IPS-18c (cell line): Measurements from ENCODE around the gene TRIM46.
"Not testable (repeated sequence)": the region's sequence is repeated elsewhere in the genome, so short reads cannot be mapped to it uniquely, and the experiment has no call there.

Source experiments
- H3K4me3 ChIP-seq: 2 replicates; pipeline ENCODE4 v1.7.0; 2013; ENCODE audit warnings: low read depth, mild to moderate bottlenecking, low read length, moderate library complexity; ENCODE audit not compliant: insufficient read depth
- H3K9me3 ChIP-seq: one replicate; pipeline ENCODE4 v1.6.1; 2013; ENCODE audit warnings: mild to moderate bottlenecking, low read length, moderate library complexity; ENCODE audit not compliant: control insufficient read depth, insufficient read depth

Gene TRIM46

DNA sequence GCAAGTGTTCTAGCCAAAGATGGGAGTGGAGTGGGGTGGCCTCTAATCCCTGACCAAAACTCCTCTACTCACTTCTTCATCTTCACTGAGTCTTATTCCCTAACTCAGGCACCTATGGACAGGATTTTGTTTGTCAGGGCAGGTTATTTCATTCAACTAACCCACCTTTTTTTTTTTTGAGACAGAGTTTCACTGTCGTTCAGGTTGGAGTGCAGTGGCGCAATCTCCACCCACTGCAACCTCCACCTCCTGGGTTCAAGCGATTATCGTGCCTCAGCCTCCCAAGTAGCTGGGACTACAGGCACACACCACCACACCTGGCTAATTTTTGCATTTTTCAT lies 5.6 kb upstream of the TRIM46 start:
- not testable (repeated sequence) for H3K9me3 ChIP-seq, H3K4me3 ChIP-seq

- no peaks in the 10 kb centered on the region for H3K9me3 ChIP-seq
- no peak overlapping the region for H3K4me3 ChIP-seq
These were observed 5.0 kb upstream of the TRIM46 start for GRCh38 chr1:155168456-155169210.

GRCh38 chr1:155169541-155169940 lies 4.1 kb upstream of the TRIM46 start:
- Histone ChIP-seq H3K4me3 (no peak overlapping the region), H3K9me3 (no peaks in the 10 kb centered on the region)

DNA sequence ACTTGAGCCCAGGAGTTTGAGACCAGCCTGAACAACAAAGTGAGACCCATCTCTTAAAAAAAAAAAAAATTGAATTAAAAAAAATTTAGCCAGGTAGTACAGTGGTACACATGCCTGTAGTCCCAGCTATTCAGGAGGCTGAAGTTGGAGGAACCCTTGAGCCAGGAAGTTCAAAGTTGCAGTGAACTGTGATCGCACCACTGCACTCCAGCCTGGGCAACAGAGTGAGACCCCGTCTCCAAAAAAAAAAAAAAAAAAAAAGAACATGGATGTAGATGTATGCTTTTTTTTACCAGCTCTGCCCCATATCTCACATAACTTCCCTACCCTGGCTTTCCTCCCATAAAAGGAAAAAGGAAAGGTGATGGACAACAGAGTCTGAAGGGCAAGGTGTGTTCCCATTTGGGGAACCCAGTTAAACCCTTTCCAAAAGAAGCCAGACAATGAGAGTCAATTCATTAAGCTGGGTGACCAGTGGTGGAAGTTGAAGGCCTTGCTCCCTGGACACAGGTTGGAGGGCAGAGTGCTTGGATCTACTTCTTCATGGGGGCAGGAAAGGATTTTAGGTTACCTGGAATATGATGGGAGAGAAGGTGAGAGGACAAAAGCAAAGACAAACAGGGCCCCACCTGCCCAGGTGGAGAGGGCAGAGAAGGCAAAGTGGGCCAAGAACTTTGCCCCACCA lies 3.4 kb upstream of the TRIM46 start:
- Histone ChIP-seq H3K4me3 (no peak overlapping the region), H3K9me3 (no peaks in the 10 kb centered on the region)

DNA sequence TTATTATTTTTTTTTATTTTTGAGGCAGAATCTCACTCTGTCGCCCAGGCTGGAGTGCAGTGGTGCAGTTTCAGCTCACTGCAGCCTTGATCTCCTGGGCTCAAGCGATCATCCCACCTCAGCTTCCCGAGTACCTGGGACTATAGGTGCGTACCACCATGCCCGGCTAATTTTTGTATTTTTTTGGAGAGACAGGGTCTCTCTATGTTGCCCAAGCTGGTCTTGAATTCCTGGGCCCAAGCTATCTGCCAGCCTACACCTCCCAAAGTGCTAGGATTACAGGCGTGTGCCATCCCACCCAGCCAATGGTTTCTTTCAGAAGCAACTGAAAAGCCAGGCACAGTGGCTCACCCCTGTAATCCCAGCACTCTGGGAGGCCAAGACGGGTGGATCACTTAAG lies 2.8 kb upstream of the TRIM46 start:
- H3K9me3 ChIP-seq, result no peaks in the 10 kb centered on the region
- H3K4me3 ChIP-seq, result no peak overlapping the region

DNA sequence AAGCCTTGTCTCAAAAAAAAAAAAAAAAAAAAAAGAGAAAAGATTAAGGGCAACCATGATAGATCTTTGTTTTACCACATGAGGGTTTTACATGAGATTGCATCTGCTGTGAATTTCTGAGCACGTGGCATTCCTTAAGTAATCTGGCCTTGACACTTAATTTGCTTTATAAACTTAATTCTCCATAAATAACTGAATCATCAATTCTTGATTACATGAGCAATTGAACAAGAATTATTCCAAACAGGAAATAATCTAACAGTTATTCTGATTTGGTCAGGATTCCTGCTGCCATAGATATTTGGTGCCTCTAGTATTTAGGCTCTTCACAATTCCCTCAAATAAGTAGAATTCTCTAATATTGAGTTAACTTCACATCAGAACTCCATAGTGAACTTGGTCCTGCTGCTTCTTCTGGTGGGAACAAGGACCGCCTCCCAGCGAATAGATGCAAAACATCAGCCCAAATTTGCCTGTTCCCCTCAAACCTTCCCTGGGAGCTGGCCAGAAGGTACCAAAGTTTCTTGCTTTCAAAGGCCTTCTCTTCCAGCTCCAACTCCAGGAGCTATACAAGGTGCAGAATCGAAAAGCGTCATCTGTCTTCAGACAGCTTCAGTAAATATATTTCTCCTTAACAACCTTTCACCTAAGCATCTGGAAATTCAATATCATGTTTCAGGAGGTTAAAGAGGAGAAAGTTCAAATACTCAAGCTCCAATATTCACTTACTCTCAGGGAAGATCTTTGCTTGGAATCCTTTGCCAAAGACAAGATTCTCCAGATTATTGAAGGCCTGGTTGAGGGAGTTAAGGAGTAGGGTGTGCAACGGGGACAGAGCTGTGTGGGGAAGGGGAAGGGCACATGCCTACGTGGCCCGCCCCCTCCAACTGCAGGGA lies 1.6 kb upstream of the TRIM46 start:
- H3K9me3 ChIP-seq, result no peaks in the 10 kb centered on the region
- peak overlapping the region; percentile 64 for H3K4me3 ChIP-seq

GRCh38 chr1:155172732-155173477 lies 744 bp upstream of the TRIM46 start, which contains the start of gene KRTCAP2:
Gene KRTCAP2, minus strand, starts transcription at chr1:155173304. Its CDS starts 80 bp downstream, at chr1:155173224.
- peak within 1 kb of the TSS; percentile 64 for H3K4me3 ChIP-seq
- no peaks in the 10 kb centered on the region for H3K9me3 ChIP-seq

DNA sequence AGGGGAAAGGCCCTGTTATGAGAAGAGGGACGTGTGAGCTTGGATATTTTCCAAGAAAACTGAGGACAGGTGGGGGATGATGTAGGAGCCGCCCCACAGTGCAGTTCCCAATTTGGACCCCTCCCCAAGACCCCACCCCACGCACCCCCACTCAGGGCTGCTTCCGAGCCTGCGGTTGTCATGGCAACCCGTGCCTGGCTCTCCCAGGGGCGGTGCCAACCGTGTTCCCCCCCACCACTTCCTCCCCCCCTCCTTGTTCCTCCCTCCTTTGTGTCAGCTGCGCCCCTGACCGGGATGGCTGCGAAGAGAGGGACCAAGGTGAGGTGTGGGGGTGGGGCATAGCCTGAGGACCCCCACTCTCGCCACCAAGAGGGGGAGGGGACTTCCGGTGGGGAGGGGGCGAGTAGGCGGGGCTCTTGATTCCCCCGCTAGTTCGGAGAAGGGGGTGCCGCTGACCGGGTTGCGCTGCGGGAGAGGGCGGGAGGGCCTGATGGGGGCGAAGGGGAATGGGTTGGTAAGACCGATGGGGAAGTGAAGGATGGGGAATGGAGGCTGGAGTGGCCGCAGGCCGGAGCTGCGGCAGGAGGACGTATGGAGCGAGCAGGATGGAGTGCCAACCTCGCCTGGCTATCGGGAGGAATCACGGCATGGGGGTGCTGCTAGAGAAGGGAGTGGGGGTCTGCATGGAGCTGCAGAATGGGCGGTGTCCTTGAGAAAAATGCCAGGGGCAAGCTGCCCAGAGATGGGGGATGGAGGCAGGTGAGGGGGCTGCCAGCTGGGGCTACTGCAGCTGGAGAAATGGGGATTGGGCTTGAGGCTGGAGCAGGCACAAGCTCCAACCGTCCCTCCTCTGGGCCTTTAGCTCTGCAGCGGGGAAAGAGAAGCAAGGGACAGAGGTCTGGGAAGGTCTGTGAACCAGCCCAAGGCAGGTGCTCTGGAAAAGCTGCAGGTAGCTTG lies 953 bp downstream of the TRIM46 start:
- Histone ChIP-seq H3K9me3 (no peaks in the 10 kb centered on the region), H3K4me3 (peak overlapping the region; percentile 64)

DNA sequence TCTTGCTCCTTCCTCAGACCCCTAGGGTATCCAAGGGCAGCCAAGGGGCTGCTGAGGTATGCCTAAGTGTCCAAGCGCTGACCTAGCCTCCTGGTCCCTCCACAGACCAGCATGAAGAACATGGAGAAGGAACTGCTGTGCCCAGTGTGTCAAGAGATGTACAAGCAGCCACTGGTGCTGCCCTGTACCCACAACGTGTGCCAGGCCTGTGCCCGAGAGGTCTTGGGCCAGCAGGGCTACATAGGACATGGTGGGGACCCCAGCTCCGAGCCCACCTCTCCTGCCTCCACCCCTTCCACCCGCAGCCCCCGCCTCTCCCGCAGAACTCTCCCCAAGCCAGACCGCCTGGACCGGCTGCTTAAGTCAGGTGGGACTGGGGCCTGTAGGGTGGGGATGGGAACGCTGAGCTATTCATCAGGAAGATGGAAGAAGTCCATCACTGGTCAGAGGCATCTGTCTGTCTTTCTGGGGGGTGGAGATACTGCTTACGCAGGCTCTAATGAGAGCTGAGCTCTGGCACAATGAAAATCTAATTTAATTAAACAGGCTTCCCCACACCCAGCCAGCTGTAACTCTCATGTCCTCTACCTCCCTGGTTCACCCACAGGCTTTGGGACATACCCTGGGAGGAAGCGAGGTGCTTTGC lies 1.8 kb downstream of the TRIM46 start:
- Histone ChIP-seq H3K9me3 (no peaks in the 10 kb centered on the region), H3K4me3 (peak overlapping the region; percentile 64; the same call in 1 of the 2 replicates)

GRCh38 chr1:155175927-155176371 lies 2.3 kb downstream of the TRIM46 start:
- Histone ChIP-seq H3K9me3 (no peaks in the 10 kb centered on the region), H3K4me3 (no peak overlapping the region)

GRCh38 chr1:155176544-155177071 lies 3.0 kb downstream of the TRIM46 start:
- Histone ChIP-seq H3K4me3 (no peak overlapping the region), H3K9me3 (no peaks in the 10 kb centered on the region)

GRCh38 chr1:155177192-155177917 lies 3.7 kb downstream of the TRIM46 start:
- H3K4me3 ChIP-seq, result no peak overlapping the region
- no peaks in the 10 kb centered on the region for H3K9me3 ChIP-seq

GRCh38 chr1:155177918-155178281 lies 4.3 kb downstream of the TRIM46 start:
- H3K4me3 ChIP-seq, result no peak overlapping the region
- no peaks in the 10 kb centered on the region for H3K9me3 ChIP-seq

DNA sequence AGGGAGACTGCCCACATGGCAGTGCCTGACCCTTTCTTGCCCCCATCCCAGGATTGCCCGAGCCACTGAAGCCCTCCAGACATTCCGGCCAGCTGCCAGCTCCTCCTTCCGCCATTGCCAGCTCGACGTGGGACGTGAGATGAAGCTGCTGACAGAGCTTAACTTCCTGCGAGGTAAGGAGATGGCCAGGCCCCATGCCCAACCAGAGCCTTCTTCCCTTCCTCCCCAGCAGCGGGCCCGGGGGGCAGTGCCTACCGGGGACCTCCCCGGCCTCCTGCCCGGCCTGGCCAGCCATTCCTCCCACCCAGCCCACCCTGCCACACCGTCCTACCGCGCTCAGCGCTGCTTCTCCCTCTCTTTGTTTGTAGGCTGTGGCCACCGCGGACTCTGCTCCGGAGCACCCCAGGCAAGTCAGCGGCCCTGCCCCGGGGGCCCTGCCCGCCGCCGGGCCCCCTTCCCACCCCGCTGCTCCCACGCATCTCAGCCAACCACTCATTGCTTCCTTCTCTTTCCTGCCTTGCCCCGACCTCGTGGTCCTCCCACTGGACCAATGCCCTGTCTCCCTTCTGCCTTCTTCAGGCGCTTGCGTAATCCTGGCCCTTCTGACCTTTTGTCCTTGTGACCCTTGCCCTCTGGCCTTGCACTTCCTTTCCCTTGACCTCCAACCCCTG lies 4.9 kb downstream of the TRIM46 start:
- Histone ChIP-seq H3K9me3 (no peaks in the 10 kb centered on the region), H3K4me3 (no peak overlapping the region)
